ENCODE measurements around the gene HAPLN2. TPM values are rescaled to one million over a fixed set of nuclear protein-coding genes. Genes with fewer than 3 reads are reported as not detected.

The HAPLN2 gene
- total RNA-seq, 1 experiment from 2014 or later, result 0.21 TPM

GRCh38 chr1:156571919-156572662 is 47.1 kb upstream of the HAPLN2 start, which contains the start of gene IQGAP3:
TSS of gene IQGAP3 (minus strand) at chr1:156572565. CDS start at chr1:156572529, 36 bp downstream.
- intact Hi-C loops (cut with micrococcal nuclease; ENCODE audit: unreplicated experiment), result loop anchor here (5.0 kb wide), 1 partner anchor 105 kb away; no protein-coding TSS in a partner anchor
- ChIA-PET POLR2A (no interaction called here), CTCF (interaction anchor here (0.5 kb wide), 1 partner anchor 154 kb away, joined by 3 read pairs; no protein-coding TSS in a partner anchor)
- peak; percentile 99 for ATAC-seq
- no peaks in the 10 kb centered on the region for H3K9me3 ChIP-seq (ENCODE audit: control insufficient read depth, insufficient read depth, low read depth, low read length)
- no peak for DNase-seq (ENCODE audit: low read depth, low spot score)
- H3K36me3 ChIP-seq (ENCODE audit: control insufficient read depth, insufficient read depth, low read length), result peaks cover 14% of the 10 kb centered on the region
- TSS peak; percentile 90 for BruUV-seq (replicated peaks)
- in situ Hi-C loops (cut with HindIII; ENCODE audit: low pct_unique_long_range_greater_than_20kb, low sequenced_read_pairs), result no loop called here
- peak within 1 kb of the TSS; percentile 73 for H3K27ac ChIP-seq (ENCODE audit: low read length)
- no peaks in the 10 kb centered on the region for H3K27me3 ChIP-seq (ENCODE audit: control insufficient read depth, insufficient read depth, low read length)
- peaks cover 10% of the 10 kb centered on the region for H3K4me1 ChIP-seq (ENCODE audit: control insufficient read depth, insufficient read depth, low read length)
- TF ChIP-seq POLR2AphosphoS5 (IDR thresholded peaks at IDR 0.05; ENCODE audit: low read depth, low read length) (0 out of 2 replicates have a peak, but pooled peaks have one; percentile 46), TCF7L2 (IDR thresholded peaks at IDR 0.05; ENCODE audit: low read depth, low read length) (peak; percentile 50; the same call in 1 of the 2 replicates), REST (IDR thresholded peaks at IDR 0.05; ENCODE audit: insufficient read depth in 1 of 2, low read depth in 2 of 2, low read length in 1 of 2) (no peak), SIN3A (IDR thresholded peaks at IDR 0.05; ENCODE audit: borderline replicate concordance, insufficient read depth, low read depth, low read length) (peak; percentile 100)
- TF ChIP-seq, protein P1, sequence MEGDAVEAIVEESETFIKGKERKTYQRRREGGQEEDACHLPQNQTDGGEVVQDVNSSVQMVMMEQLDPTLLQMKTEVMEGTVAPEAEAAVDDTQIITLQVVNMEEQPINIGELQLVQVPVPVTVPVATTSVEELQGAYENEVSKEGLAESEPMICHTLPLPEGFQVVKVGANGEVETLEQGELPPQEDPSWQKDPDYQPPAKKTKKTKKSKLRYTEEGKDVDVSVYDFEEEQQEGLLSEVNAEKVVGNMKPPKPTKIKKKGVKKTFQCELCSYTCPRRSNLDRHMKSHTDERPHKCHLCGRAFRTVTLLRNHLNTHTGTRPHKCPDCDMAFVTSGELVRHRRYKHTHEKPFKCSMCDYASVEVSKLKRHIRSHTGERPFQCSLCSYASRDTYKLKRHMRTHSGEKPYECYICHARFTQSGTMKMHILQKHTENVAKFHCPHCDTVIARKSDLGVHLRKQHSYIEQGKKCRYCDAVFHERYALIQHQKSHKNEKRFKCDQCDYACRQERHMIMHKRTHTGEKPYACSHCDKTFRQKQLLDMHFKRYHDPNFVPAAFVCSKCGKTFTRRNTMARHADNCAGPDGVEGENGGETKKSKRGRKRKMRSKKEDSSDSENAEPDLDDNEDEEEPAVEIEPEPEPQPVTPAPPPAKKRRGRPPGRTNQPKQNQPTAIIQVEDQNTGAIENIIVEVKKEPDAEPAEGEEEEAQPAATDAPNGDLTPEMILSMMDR (IDR thresholded peaks at IDR 0.05), result no peak
- H3K4me3 ChIP-seq (ENCODE audit: low read depth in 2 of 2, low read length in 2 of 2), result peak within 1 kb of the TSS; percentile 77 to 96

GRCh38 chr1:156572663-156573018 is 46.6 kb upstream of the HAPLN2 start:
- H3K4me3 ChIP-seq (ENCODE audit: low read depth in 2 of 2, low read length in 2 of 2), result peak overlapping the region; percentile 77 to 96
- intact Hi-C loops (cut with micrococcal nuclease; ENCODE audit: unreplicated experiment), result loop anchor here (5.0 kb wide), 1 partner anchor 105 kb away; no protein-coding TSS in a partner anchor
- POLR2A ChIA-PET, result no interaction called here
- peak; percentile 50 for ATAC-seq
- H3K9me3 ChIP-seq (ENCODE audit: control insufficient read depth, insufficient read depth, low read depth, low read length), result no peaks in the 10 kb centered on the region
- H3K36me3 ChIP-seq (ENCODE audit: control insufficient read depth, insufficient read depth, low read length), result peaks cover 13% of the 10 kb centered on the region
- TF ChIP-seq, protein P1 (IDR thresholded peaks at IDR 0.05), result no peak
- TF ChIP-seq POLR2AphosphoS5 (IDR thresholded peaks at IDR 0.05; ENCODE audit: low read depth, low read length), result no peak
- TF ChIP-seq REST (IDR thresholded peaks at IDR 0.05; ENCODE audit: insufficient read depth in 1 of 2, low read depth in 2 of 2, low read length in 1 of 2), result no peak
- TF ChIP-seq TCF7L2 (IDR thresholded peaks at IDR 0.05; ENCODE audit: low read depth, low read length), result no peak
- no peak for TF ChIP-seq SIN3A (IDR thresholded peaks at IDR 0.05; ENCODE audit: borderline replicate concordance, insufficient read depth, low read depth, low read length)
- H3K4me1 ChIP-seq (ENCODE audit: control insufficient read depth, insufficient read depth, low read length), result peaks cover 10% of the 10 kb centered on the region
- no peaks in the 10 kb centered on the region for H3K27me3 ChIP-seq (ENCODE audit: control insufficient read depth, insufficient read depth, low read length)
- H3K27ac ChIP-seq (ENCODE audit: low read length), result no peak overlapping the region
- no peak for DNase-seq (ENCODE audit: low read depth, low spot score)
- BruUV-seq (replicated peaks), result no TSS peak
- CTCF ChIA-PET, result interaction anchor here (0.5 kb wide), 1 partner anchor 154 kb away, joined by 3 read pairs; no protein-coding TSS in a partner anchor
- in situ Hi-C loops (cut with HindIII; ENCODE audit: low pct_unique_long_range_greater_than_20kb, low sequenced_read_pairs), result no loop called here
